Stimulated activated naive CD4-positive, alpha-beta T cell treated with Interleukin-2 at 50 U/mL for 16 hours (primary cell): ENCODE measurements around the gene C16orf46.

Source experiments
- DNase-seq: peaks from one replicate; lab custom pipeline; 2025; lab: John Stamatoyannopoulos, UW

The C16orf46 gene

GRCh38 chr16:81073560-81074330 lies 3.3 kb downstream of the C16orf46 start:
- no peak for DNase-seq

- DNase-seq, result no peak
These were observed 5.2 kb downstream of the C16orf46 start for GRCh38 chr16:81071805-81072204.

GRCh38 chr16:81070979-81071378 lies 6.1 kb downstream of the C16orf46 start:
- no peak for DNase-seq

GRCh38 chr16:81069063-81069462 lies 8.0 kb downstream of the C16orf46 start:
- no peak for DNase-seq

- DNase-seq, result no peak
These were observed 9.9 kb downstream of the C16orf46 start for GRCh38 chr16:81067166-81067565.

- DNase-seq, result no peak
These were observed 10.4 kb downstream of the C16orf46 start for GRCh38 chr16:81066681-81067080.

- DNase-seq, result no peak
These were observed 15.0 kb downstream of the C16orf46 start for GRCh38 chr16:81061871-81062608.

- DNase-seq, result no peak
These were observed 15.8 kb downstream of the C16orf46 start for GRCh38 chr16:81061307-81061640.

GRCh38 chr16:81060576-81061306 lies 16.3 kb downstream of the C16orf46 start:
- DNase-seq, result no peak

- DNase-seq, result no peak
These were observed 23.3 kb downstream of the C16orf46 start for GRCh38 chr16:81053761-81054160.

- DNase-seq, result no peak
These were observed 34.2 kb downstream of the C16orf46 start for GRCh38 chr16:81042821-81043220.

GRCh38 chr16:81041696-81042095 lies 35.3 kb downstream of the C16orf46 start:
- no peak for DNase-seq

GRCh38 chr16:81040842-81041241 lies 36.2 kb downstream of the C16orf46 start:
- no peak for DNase-seq

- no peak for DNase-seq
These were observed 36.9 kb downstream of the C16orf46 start for GRCh38 chr16:81040131-81040530.

- DNase-seq, result no peak
These were observed 40.2 kb downstream of the C16orf46 start for GRCh38 chr16:81036751-81037350.

GRCh38 chr16:81035975-81036750 lies 40.9 kb downstream of the C16orf46 start:
- peak; percentile 48 for DNase-seq

- DNase-seq, result peak; percentile 80
These were observed 41.6 kb downstream of the C16orf46 start, which contains the start of gene ATMIN for GRCh38 chr16:81035398-81035974. Gene ATMIN, plus strand, starts transcription at chr16:81035842. Its CDS starts 29 bp downstream, at chr16:81035871.

- DNase-seq, result no peak
These were observed 47.0 kb downstream of the C16orf46 start for GRCh38 chr16:81029930-81030604.

- DNase-seq, result no peak
These were observed 50.6 kb downstream of the C16orf46 start for GRCh38 chr16:81026429-81026828.

GRCh38 chr16:81018496-81018895 lies 58.5 kb downstream of the C16orf46 start:
- DNase-seq, result no peak

GRCh38 chr16:81014672-81015071 lies 62.4 kb downstream of the C16orf46 start:
- DNase-seq, result no peak
